GM12875 (cell line): Measurements from ENCODE around the gene RBM10.

Experiments used
- H3K4me3 ChIP-seq: one replicate; pipeline ENCODE4 v1.5.1; 2011; ENCODE audit warnings: low read depth, low read length, control low read depth
- CTCF ChIP-seq: IDR thresholded peaks from 2 replicates; pipeline ENCODE4 v1.5.1; 2011; ENCODE audit warnings: low read depth, mild to moderate bottlenecking, control low read depth, inconsistent platforms, low read length, moderate library complexity, borderline replicate concordance; ENCODE audit not compliant: insufficient read depth

Gene RBM10

GRCh38 chrX:47217121-47217851, 72.3 kb downstream of the RBM10 start:
- no peak for TF ChIP-seq CTCF
- peak overlapping the region; percentile 34 for H3K4me3 ChIP-seq

GRCh38 chrX:47217852-47218279, 72.8 kb downstream of the RBM10 start:
- peak overlapping the region; percentile 89 for H3K4me3 ChIP-seq
- TF ChIP-seq CTCF: no peak

GRCh38 chrX:47218280-47218919, 73.4 kb downstream of the RBM10 start, which contains the start of gene CDK16:
Gene CDK16 (plus strand): TSS chrX:47218681. CDS start chrX:47223558, 4,877 bp downstream.
- H3K4me3 ChIP-seq: peak within 1 kb of the TSS; percentile 89
- no peak for TF ChIP-seq CTCF

GRCh38 chrX:47218920-47219815, 74.1 kb downstream of the RBM10 start:
- TF ChIP-seq CTCF: no peak

GRCh38 chrX:47221756-47222155, 76.7 kb downstream of the RBM10 start:
- no peak overlapping the region for H3K4me3 ChIP-seq
- TF ChIP-seq CTCF: no peak

More at GRCh38 chrX:47218920-47219815, 74.1 kb downstream of the RBM10 start:
- peak overlapping the region; percentile 89 for H3K4me3 ChIP-seq

- H3K4me3 ChIP-seq: no peak overlapping the region
- no peak for TF ChIP-seq CTCF
Observed at GRCh38 chrX:47222751-47223350, 77.8 kb downstream of the RBM10 start.
